HepG2 (cell line): ENCODE measurements around the gene DUSP22. TPM values are rescaled to one million over a fixed set of nuclear protein-coding genes. Genes with fewer than 3 reads are reported as not detected.

ENCODE experiments used
- ATAC-seq: fragments of 200-7000 bp; cut with Tn5 transposase; 3 replicates; pipeline ENCODE4 v1.9.1; 2020; ENCODE audit warnings: mild to moderate bottlenecking, moderate library complexity
- BruUV-seq: library from RNA; stranded (reverse); fragments of 400-500 nt; replicated peaks from 2 replicates; lab custom pipeline; 2021; lab: Mats Ljungman, UMichigan
- CTCF ChIA-PET: fragments of 300-600 bp; formaldehyde crosslinking; extraction: SDS; loops from one replicate; lab custom pipeline; 2021; ENCODE audit warnings: low total read pairs, inconsistent platforms, low intra/inter-chr PET ratio; lab: Yijun Ruan, JAX
- POLR2A ChIA-PET: fragments of 350-600 bp; sonication (Branson Sonifier 250); formaldehyde crosslinking; loops from one replicate; lab custom pipeline; 2020; ENCODE audit warnings: antibody characterized with exemption, inconsistent platforms; lab: Yijun Ruan, JAX
- DNase-seq: peaks from one replicate; pipeline ENCODE4 v3.0.0-alpha.2; 2015; ENCODE audit warnings: low spot score
- FAIRE-seq: peaks from 3 replicates; lab custom pipeline; 2011; peaks lifted over from hg19 to GRCh38; lab: Jason Lieb, UNC
- H2AFZ ChIP-seq: one replicate; pipeline ENCODE4 v1.6.1; 2011; ENCODE audit warnings: low read length, inconsistent platforms
- H3K27ac ChIP-seq: fragments of 300-600 bp; 3 replicates; pipeline ENCODE4 v1.8.0; 2011; ENCODE audit warnings: mixed run types, mild to moderate bottlenecking, mixed read lengths, low read length, inconsistent platforms; ENCODE audit not compliant: insufficient read depth; ENCODE audit errors: extremely low read length
- H3K27me3 ChIP-seq, 2 experiments: fragments of 200-600 bp in 1 of 2; 2 replicates in 1 of 2; 3 replicates in 1 of 2; pipeline versions ENCODE4 v1.6.0 to v1.8.0; 2011; ENCODE audit warnings: low read length in 2 of 2, mild to moderate bottlenecking in 2 of 2, moderate library complexity in 2 of 2, inconsistent platforms in 1 of 2; ENCODE audit not compliant: insufficient read depth in 2 of 2, control insufficient read depth in 1 of 2
- H3K36me3 ChIP-seq, 2 experiments: fragments of 200-600 bp in 1 of 2; replicated peaks in 1 of 2; 2 replicates in 1 of 2; 3 replicates in 1 of 2; pipeline versions ENCODE4 v1.5.1 to v1.8.0; 2011; ENCODE audit warnings: low read length in 2 of 2, inconsistent platforms in 1 of 2; ENCODE audit not compliant: insufficient read depth in 2 of 2, control insufficient read depth in 1 of 2
- H3K4me1 ChIP-seq: 2 replicates; pipeline ENCODE4 v1.5.1; 2012; ENCODE audit warnings: low read length, inconsistent platforms; ENCODE audit not compliant: insufficient read depth
- H3K4me2 ChIP-seq: 2 replicates; pipeline ENCODE4 v1.6.0; 2011; ENCODE audit warnings: low read depth, low read length, inconsistent platforms
- H3K4me3 ChIP-seq, 3 experiments: fragments of 200-600 bp in 1 of 3; sonication (generic), shearing (Covaris generic) in 1 of 3; replicated peaks in 1 of 3; 2 replicates each; pipeline ENCODE4 v1.5.1; 2011 to 2016; ENCODE audit warnings: low read length in 3 of 3, inconsistent platforms in 2 of 3, low read depth in 2 of 3, mild to moderate bottlenecking in 2 of 3, control low read depth in 1 of 3, mixed read lengths in 1 of 3; ENCODE audit not compliant: insufficient read depth in 1 of 3
- H3K79me2 ChIP-seq: one replicate; pipeline ENCODE4 v1.6.1; 2011; ENCODE audit warnings: low read length, inconsistent platforms; ENCODE audit not compliant: insufficient read depth
- H3K9ac ChIP-seq: 2 replicates; pipeline ENCODE4 v1.6.0; 2011; ENCODE audit warnings: mild to moderate bottlenecking, low read depth, low read length, inconsistent platforms; ENCODE audit not compliant: insufficient read depth
- H3K9me3 ChIP-seq: 2 replicates; pipeline ENCODE4 v1.5.1; 2012; ENCODE audit warnings: mild to moderate bottlenecking, low read length
- H4K20me1 ChIP-seq: 2 replicates; pipeline ENCODE4 v1.6.0; 2011; ENCODE audit warnings: inconsistent platforms, mild to moderate bottlenecking, low read length, moderate library complexity; ENCODE audit not compliant: insufficient read depth
- GATA4 ChIP-seq: sonication (generic); IDR thresholded peaks from 2 replicates; pipeline ENCODE4 v1.6.1; 2016; ENCODE audit warnings: antibody characterized with exemption, low read depth, borderline replicate concordance
- JUNB ChIP-seq: sonication (generic); formaldehyde crosslinking; IDR thresholded peaks from 2 replicates; pipeline ENCODE4 v1.8.0; 2022; ENCODE audit warnings: missing genetic modification reagents, mild to moderate bottlenecking, borderline replicate concordance
- TBL1XR1 ChIP-seq: fragments of 150-350 bp; IDR thresholded peaks from 2 replicates; pipeline ENCODE4 v1.6.1; 2014; ENCODE audit warnings: borderline replicate concordance, low read length; ENCODE audit not compliant: partially characterized antibody
- THYN1 ChIP-seq: sonication (generic); formaldehyde crosslinking; IDR thresholded peaks from 2 replicates; pipeline ENCODE4 v1.8.1; 2023; ENCODE audit warnings: low read depth, mild to moderate bottlenecking, moderate library complexity, missing genetic modification reagents, borderline replicate concordance
- XRCC5 ChIP-seq: fragments of 200-400 bp; formaldehyde crosslinking; optimal IDR thresholded peaks from 2 replicates; pipeline ENCODE3; 2017; ENCODE audit warnings: mild to moderate bottlenecking, low read length
- ZNF317 ChIP-seq: sonication (generic); formaldehyde crosslinking; IDR thresholded peaks from 2 replicates; pipeline ENCODE4 v1.5.0; 2020; ENCODE audit warnings: mild to moderate bottlenecking, missing genetic modification reagents
- ZNF331 ChIP-seq: sonication (generic); formaldehyde crosslinking; IDR thresholded peaks from 2 replicates; pipeline ENCODE4 v1.4.0; 2020; ENCODE audit warnings: missing genetic modification reagents
- ZNF343 ChIP-seq: sonication (generic); formaldehyde crosslinking; IDR thresholded peaks from 2 replicates; pipeline ENCODE4 v1.4.0; 2020; ENCODE audit warnings: mild to moderate bottlenecking, missing genetic modification reagents
- ZNF768 ChIP-seq: sonication (generic); formaldehyde crosslinking; IDR thresholded peaks from 2 replicates; pipeline ENCODE4 v1.4.0; 2020; ENCODE audit warnings: missing genetic modification reagents
- ZNF816 ChIP-seq: sonication (generic); formaldehyde crosslinking; IDR thresholded peaks from 2 replicates; pipeline ENCODE4 v1.8.0; 2022; ENCODE audit warnings: missing genetic modification reagents, mild to moderate bottlenecking, borderline replicate concordance
- ZSCAN22 ChIP-seq: sonication (generic); formaldehyde crosslinking; IDR thresholded peaks from 2 replicates; pipeline ENCODE4 v1.4.0; 2020; ENCODE audit warnings: mild to moderate bottlenecking, missing genetic modification reagents
- WGBS: methylation state at CpG from one replicate; pipeline ENCODE4 v1.1.6; 2017; ENCODE audit warnings: low lambda C conversion rate; 5-methylcytosine and 5-hydroxymethylcytosine counted together
- in situ Hi-C: cut with HindIII; loops from 2 replicates; pipeline ENCODE4 v1.10.0; 2017; ENCODE audit warnings: low pct_unique_long_range_greater_than_20kb; ENCODE audit not compliant: extremely low pct_ligation_motif_present
- intact Hi-C: fragments of 100-400 bp; cut with micrococcal nuclease; formaldehyde crosslinking; loops from one replicate; pipeline ENCODE4 v1.10.0; 2022; ENCODE audit not compliant: unreplicated experiment
- polyA plus RNA-seq, 8 experiments: library from polyadenylated mRNA; depleted of rRNA in 3 of 8; stranded (reverse) in 7 of 8; unstranded in 1 of 8; fragments of >200 nt; fragmentation: Illumina TruSeq in 4 of 8; extraction: Trizol in 4 of 8; gene quantifications; 2 replicates each; pipeline versions ENCODE4 v1.2.1 to v1.2.3, GENCODE V29; 2011 to 2016; ENCODE audit warnings: low read depth in 4 of 8, missing spikeins in 1 of 8, mixed read lengths in 1 of 8; ENCODE audit not compliant: insufficient read depth in 1 of 8
- total RNA-seq, 5 experiments: library from RNA; depleted of rRNA; stranded (reverse); fragments of >200 nt; fragmentation: Illumina TruSeq; extraction: Trizol; gene quantifications; 2 replicates each; pipeline ENCODE4 v1.2.3, GENCODE V29; 2016; ENCODE audit warnings: low read depth in 1 of 5

Gene DUSP22
- total and polyA plus RNA-seq, 2 of the 13 experiments (the other 11 are each of a cell fraction or from before 2014, with no cell fraction given), result 20.2 to 32.8 TPM

DNA sequence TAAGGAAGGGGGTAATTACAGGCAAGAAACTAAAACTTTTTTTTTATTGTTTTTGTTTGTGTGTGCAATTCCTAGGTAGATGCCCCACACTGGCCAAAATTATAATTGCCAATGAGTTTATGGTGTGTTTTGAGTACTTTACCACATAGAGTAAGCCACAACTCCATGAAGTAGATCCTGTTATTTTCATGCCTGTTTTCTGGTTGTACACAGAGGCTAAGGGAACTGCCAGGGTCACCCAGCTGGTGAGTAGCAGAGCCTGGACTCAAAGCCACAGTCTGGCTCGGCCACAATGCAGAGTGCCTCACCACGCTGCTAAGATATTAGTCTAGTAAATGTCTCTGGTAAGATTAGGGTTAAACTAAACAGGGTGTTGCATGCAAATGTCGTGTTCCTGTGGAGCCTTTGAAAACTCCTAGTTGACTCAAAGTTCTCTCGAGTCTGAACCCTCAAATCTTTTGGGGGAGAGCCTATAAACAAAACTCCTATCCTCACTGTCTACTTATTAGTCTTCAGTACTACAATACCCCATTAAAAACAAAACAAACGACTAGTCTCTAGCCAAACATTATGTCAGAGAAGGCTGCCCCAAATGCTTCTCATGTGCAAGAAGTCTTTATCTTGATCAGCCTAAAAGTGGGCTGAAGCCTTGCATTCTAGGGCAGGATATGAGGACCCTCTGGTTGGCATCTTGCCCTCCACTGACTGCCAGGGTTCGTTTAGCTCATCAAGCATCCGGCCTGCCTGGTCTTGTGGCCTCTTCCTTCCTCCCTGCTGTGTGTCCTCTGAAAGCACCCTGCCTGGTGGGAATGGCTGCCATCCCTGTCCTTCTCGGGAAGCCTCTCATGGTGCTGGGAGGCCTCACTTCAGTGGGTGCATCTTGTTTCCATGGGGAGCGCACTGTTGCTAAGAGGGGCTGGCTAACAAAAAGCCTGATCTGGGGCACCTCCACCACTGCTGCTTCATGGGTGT is 4.2 kb downstream of the DUSP22 start:
- H4K20me1 ChIP-seq, result peaks cover 12% of the 10 kb centered on the region; the same call in 1 of the 2 replicates
- BruUV-seq, result no TSS peak
- DNase-seq, result no peak
- no peak for ATAC-seq
- in situ Hi-C loops (no loop called here), intact Hi-C loops (no loop called here)
- H3K4me2 ChIP-seq, result no peak overlapping the region
- H3K4me3 ChIP-seq, result no peak overlapping the region
- H3K9me3 ChIP-seq, result no peaks in the 10 kb centered on the region
- no peak overlapping the region for H3K9ac ChIP-seq
- no peak overlapping the region for H2AFZ ChIP-seq
- no peaks in the 10 kb centered on the region for H3K36me3 ChIP-seq
- H3K27me3 ChIP-seq, result no peaks in the 10 kb centered on the region; a peak in 1 of 5 replicates
- no peak for FAIRE-seq
- WGBS, result 46% methylated on average over 9 of the region's 9 CpGs
- peaks cover 31% of the 10 kb centered on the region for H3K4me1 ChIP-seq
- no peak overlapping the region for H3K27ac ChIP-seq
- peak; percentile 26; the same call in 1 of the 2 replicates for TF ChIP-seq ZNF768 (CRISPR knock-in tag)
- TF ChIP-seq ZSCAN22, result no peak
- POLR2A ChIA-PET, result no interaction called here
- CTCF ChIA-PET, result no interaction called here
- H3K79me2 ChIP-seq, result peaks cover 41% of the 10 kb centered on the region

- Histone ChIP-seq H3K9me3 (no peaks in the 10 kb centered on the region), H2AFZ (no peak overlapping the region), H3K79me2 (peaks cover 41% of the 10 kb centered on the region), H4K20me1 (peaks cover 12% of the 10 kb centered on the region; the same call in 1 of the 2 replicates), H3K36me3 (no peaks in the 10 kb centered on the region), H3K4me1 (peaks cover 30% of the 10 kb centered on the region), H3K4me3 (no peak overlapping the region), H3K9ac (no peak overlapping the region), H3K4me2 (no peak overlapping the region), H3K27ac (no peak overlapping the region), H3K27me3 (no peaks in the 10 kb centered on the region; a peak in 1 of 5 replicates)
- FAIRE-seq, result no peak
- no peak for ATAC-seq
- ChIA-PET CTCF (no interaction called here), POLR2A (no interaction called here)
- in situ Hi-C loops, result no loop called here
- no TSS peak for BruUV-seq
- intact Hi-C loops, result no loop called here
- 49% methylated on average over 6 of the region's 6 CpGs for WGBS
- TF ChIP-seq ZNF816 (no peak), JUNB (CRISPR knock-in tag) (peak; percentile 7; the same call in 1 of the 2 replicates), ZNF331 (CRISPR knock-in tag) (no peak), GATA4 (no peak), ZNF317 (no peak), TBL1XR1 (no peak), XRCC5 (peak; percentile 20), THYN1 (CRISPR knock-in tag) (no peak), ZNF343 (CRISPR knock-in tag) (no peak)
- TF ChIP-seq, all 625 proteins: peak for 2
- no peak for DNase-seq
These were observed 5.4 kb downstream of the DUSP22 start for GRCh38 chr6:297571-298232.
